GM19452 (cell line): Measurements from ENCODE around the gene MRPL48.

Experiments
- ATAC-seq: cut with Tn5 transposase; IDR thresholded peaks from one replicate; pipeline ENCODE4 v1.9.1; 2021; ENCODE audit not compliant: unreplicated experiment

Gene MRPL48

GRCh38 chr11:73888244-73888643 lies 100.6 kb downstream of the MRPL48 start:
- no peak for ATAC-seq

DNA sequence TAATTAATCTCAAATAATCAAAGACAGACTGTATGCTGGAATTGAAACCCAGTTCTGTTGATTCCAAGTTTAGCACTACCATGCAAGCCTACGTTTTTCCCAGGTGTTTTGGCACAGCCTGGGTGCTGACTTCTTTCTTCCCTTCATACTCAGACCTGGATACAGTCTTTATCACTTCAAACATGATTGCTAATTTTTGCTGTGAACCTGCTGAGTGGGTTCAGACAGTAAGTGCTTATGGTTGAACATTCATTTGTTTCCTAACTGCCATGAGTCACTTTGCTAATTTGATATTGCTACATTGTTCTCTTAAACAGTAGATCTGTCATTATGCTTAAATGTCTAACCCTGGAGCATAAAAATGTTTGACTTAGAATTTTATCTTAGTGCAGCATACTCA lies 101.3 kb downstream of the MRPL48 start:
- no peak for ATAC-seq

DNA sequence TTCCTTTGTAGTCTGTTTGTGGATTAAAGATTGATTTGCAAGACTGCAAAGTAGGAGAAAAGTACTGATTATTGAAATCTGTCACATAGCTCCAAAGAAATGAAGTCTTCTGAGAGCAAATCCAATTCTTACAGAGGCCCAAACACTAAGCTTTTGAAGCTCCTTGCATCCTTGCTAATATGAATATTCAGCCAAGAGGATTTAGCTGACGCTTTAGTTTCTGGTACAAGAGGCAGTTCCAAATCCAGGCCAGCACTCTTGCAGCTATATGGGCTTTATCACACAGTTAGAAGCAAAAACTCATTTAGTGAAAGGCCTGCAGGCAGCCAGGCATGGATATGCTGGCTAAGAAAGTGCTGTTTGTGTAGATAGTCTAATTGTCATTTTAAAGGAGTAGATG lies 101.9 kb downstream of the MRPL48 start:
- no peak for ATAC-seq

DNA sequence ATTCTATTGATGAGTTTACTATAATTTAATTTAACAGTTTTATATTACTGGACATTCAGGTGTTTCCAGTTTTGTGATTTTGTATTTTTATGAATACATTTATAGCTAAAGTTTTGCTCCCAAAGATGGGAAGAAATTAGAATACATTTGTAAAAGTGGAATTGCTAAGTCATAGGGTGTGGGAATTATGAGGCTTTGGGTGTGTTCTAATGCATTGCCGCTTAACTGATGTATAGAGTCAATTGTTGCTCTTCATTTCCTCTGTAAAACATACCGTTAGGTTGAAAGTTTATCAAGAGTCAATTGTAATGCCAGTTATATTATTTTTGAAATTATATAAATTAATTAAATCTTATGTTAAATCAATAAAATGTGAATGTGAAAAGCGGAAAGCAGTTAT lies 105.4 kb downstream of the MRPL48 start:
- no peak for ATAC-seq

DNA sequence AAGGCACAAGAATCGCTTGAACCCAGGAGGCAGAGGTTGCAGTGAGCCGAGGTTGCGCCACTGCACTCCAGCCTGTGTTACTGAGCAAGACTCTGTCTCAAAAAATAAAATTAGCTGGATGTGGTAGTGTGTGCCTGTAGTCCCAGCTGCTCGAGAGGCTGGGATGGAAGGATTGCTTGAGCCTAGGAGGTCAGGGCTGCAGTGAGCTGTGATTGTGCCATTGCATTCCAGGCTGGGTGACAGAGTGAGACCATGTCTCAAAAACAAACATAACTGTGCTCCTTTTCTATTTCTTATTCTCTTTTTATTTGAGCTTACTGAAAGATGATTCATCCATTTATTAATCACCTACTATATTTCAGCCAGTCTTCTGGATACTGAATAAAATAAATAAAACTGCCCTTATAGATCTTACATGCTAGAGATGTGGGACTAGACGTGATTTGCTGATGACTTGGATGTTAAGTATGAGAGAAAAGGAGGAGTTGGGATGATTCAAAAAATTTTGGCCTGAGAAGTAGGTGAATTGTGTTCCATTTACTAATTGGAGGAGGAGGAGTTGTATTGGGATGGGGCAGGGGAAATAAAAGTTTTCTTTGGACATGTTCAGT lies 107.2 kb downstream of the MRPL48 start:
- no peak for ATAC-seq

DNA sequence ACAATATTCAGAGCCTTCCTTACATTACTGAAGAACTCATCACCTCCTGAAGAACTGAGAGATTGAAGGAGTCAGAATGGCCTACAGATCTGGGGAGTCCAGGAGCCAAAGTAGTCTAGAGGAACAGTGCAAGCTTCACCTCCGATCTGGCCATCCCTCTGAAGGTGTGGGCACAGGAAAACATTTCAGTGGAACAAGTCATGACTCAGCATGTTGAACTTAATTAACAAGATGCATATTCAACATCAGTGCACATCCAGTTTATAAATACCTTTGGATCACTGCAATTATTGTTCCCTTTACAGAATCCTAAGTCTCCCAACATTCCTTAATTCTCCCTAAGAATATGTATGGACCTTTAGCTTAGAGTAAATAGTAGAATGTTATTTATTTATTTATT lies 114.6 kb downstream of the MRPL48 start:
- ATAC-seq: no peak

- no peak for ATAC-seq
These were observed 119.5 kb downstream of the MRPL48 start for GRCh38 chr11:73907191-73907590.

DNA sequence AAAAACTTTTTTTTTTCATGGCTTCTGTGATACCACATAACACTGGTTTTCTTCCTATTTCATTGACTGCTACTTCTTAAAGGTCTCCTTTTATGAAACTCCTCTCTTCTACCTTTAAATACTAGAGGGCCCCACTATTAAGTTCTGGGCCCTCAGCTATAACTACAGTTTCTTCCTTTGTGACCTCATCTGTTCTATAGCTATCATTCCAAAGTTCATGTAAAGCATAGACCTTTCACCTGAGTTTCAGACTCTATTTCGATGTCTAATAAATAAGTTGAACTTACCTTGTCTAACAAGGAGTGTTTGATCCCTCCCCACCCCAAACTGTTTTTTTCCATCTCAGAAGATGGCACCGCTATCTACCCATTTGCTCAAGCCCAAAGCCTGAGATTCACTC lies 124.4 kb downstream of the MRPL48 start:
- ATAC-seq: no peak

- ATAC-seq: no peak
These were observed 125.8 kb downstream of the MRPL48 start for GRCh38 chr11:73913472-73913871.

- ATAC-seq: no peak
These were observed 126.6 kb downstream of the MRPL48 start for GRCh38 chr11:73914284-73914683.
